PC-3 (cell line): ENCODE results near the gene KCNQ1.

ENCODE experiments used
- CTCF ChIP-seq: fragments of 300-600 bp; sonication (generic); conservative IDR thresholded peaks from 2 replicates; pipeline ENCODE4 v1.5.1; 2017; ENCODE audit warnings: antibody characterized with exemption, low read depth, mild to moderate bottlenecking, low read length
- EZH2 ChIP-seq: fragments of 300-600 bp; sonication (generic); IDR thresholded peaks from one replicate; pipeline ENCODE4 v1.6.1; 2017; ENCODE audit warnings: antibody characterized with exemption, mild to moderate bottlenecking, low read length; ENCODE audit not compliant: unreplicated experiment
- EZH2phosphoT487 ChIP-seq: fragments of 300-600 bp; sonication (generic); IDR thresholded peaks from 2 replicates; pipeline ENCODE4 v1.6.1; 2018; ENCODE audit warnings: mild to moderate bottlenecking, antibody characterized with exemption, low read length, borderline replicate concordance

GRCh38 chr11:2664791-2665525 is 220.2 kb downstream of the KCNQ1 start:
- TF ChIP-seq CTCF (no peak), EZH2 (no peak), EZH2phosphoT487 (no peak)
